Measurements from ENCODE around the gene KRT83.
"Not testable (repeated sequence)": the region's sequence is repeated elsewhere in the genome, so short reads cannot be mapped to it uniquely, and the experiment has no call there.

KRT83 gene

GRCh38 chr12:52352951-52353350 is 31.8 kb upstream of the KRT83 start:
- DNase-seq: no peak

- no peak for DNase-seq
Measured at GRCh38 chr12:52351196-52352059, 30.2 kb upstream of the KRT83 start.

GRCh38 chr12:52350786-52351185 is 29.6 kb upstream of the KRT83 start:
- DNase-seq: no peak

- no peak for DNase-seq
Measured at GRCh38 chr12:52350021-52350620, 28.9 kb upstream of the KRT83 start.

- no peak for DNase-seq
Measured at GRCh38 chr12:52349196-52349595, 28.0 kb upstream of the KRT83 start.

- no peak for DNase-seq
Measured at GRCh38 chr12:52347551-52348510, 26.6 kb upstream of the KRT83 start.

GRCh38 chr12:52347016-52347415 is 25.8 kb upstream of the KRT83 start:
- DNase-seq: no peak

- DNase-seq: no peak
Measured at GRCh38 chr12:52346593-52346992, 25.4 kb upstream of the KRT83 start.

- not testable (repeated sequence) for DNase-seq
Measured at GRCh38 chr12:52345041-52345440, 23.8 kb upstream of the KRT83 start.

- DNase-seq: no peak
Measured at GRCh38 chr12:52344111-52344510, 22.9 kb upstream of the KRT83 start.

GRCh38 chr12:52343550-52343949 is 22.4 kb upstream of the KRT83 start:
- DNase-seq: no peak

- no peak for DNase-seq
Measured at GRCh38 chr12:52342781-52343490, 21.7 kb upstream of the KRT83 start.

- DNase-seq: no peak
Measured at GRCh38 chr12:52341066-52341580, 19.9 kb upstream of the KRT83 start.

- no peak for DNase-seq
Measured at GRCh38 chr12:52338241-52338960, 17.2 kb upstream of the KRT83 start.

- no peak for DNase-seq
Measured at GRCh38 chr12:52337054-52337453, 15.9 kb upstream of the KRT83 start.

- DNase-seq: no peak
Measured at GRCh38 chr12:52336641-52337040, 15.4 kb upstream of the KRT83 start.

GRCh38 chr12:52335598-52336262 is 14.5 kb upstream of the KRT83 start:
- DNase-seq: no peak

GRCh38 chr12:52334185-52334584 is 13.0 kb upstream of the KRT83 start:
- DNase-seq: no peak

- no peak for DNase-seq
Measured at GRCh38 chr12:52333321-52333720, 12.1 kb upstream of the KRT83 start.

- DNase-seq: no peak
Measured at GRCh38 chr12:52332381-52332780, 11.2 kb upstream of the KRT83 start.

- DNase-seq: no peak
Measured at GRCh38 chr12:52331833-52332232, 10.6 kb upstream of the KRT83 start.

All from cerebellar nuclear complex (tissue), 1 donor.